Inflammatory macrophage (primary cell): ENCODE data around the gene DOCK1.
"Not testable (repeated sequence)": the region's sequence is repeated elsewhere in the genome, so short reads cannot be mapped to it uniquely, and the experiment has no call there.

Experiments
- DNase-seq, 2 donors: peaks; one replicate each; pipeline ENCODE4 v3.0.0-alpha.2; 2020 to 2022

DOCK1 gene

GRCh38 chr10:126903656-126904360 is 1.4 kb upstream of the DOCK1 start:
- DNase-seq, result peak; percentile 33 to 70

GRCh38 chr10:126904516-126904817 is 761 bp upstream of the DOCK1 start:
- peak; percentile 8 to 25 for DNase-seq

GRCh38 chr10:126905776-126906703 is 812 bp downstream of the DOCK1 start:
- DNase-seq, result peak in 1 of 2 donors; percentile 18

GRCh38 chr10:126906704-126907422 is 1.6 kb downstream of the DOCK1 start:
- DNase-seq, result no peak

GRCh38 chr10:126907423-126907970 is 2.3 kb downstream of the DOCK1 start:
- DNase-seq, result no peak

GRCh38 chr10:126908225-126908624 is 3.0 kb downstream of the DOCK1 start:
- DNase-seq, result no peak

GRCh38 chr10:126908729-126909128 is 3.5 kb downstream of the DOCK1 start:
- no peak for DNase-seq

- no peak for DNase-seq
Measured at GRCh38 chr10:126909147-126909546, 3.9 kb downstream of the DOCK1 start.

- DNase-seq, result no peak
Measured at GRCh38 chr10:126910196-126910595, 5.0 kb downstream of the DOCK1 start.

GRCh38 chr10:126910798-126911197 is 5.6 kb downstream of the DOCK1 start:
- no peak for DNase-seq

GRCh38 chr10:126911301-126911700 is 6.1 kb downstream of the DOCK1 start:
- no peak for DNase-seq

- DNase-seq, result no peak
Measured at GRCh38 chr10:126913316-126913715, 8.1 kb downstream of the DOCK1 start.

GRCh38 chr10:126914561-126914960 is 9.3 kb downstream of the DOCK1 start:
- no peak for DNase-seq

GRCh38 chr10:126916952-126917351 is 11.7 kb downstream of the DOCK1 start:
- not testable (repeated sequence) for DNase-seq

GRCh38 chr10:126917375-126917774 is 12.1 kb downstream of the DOCK1 start:
- no peak for DNase-seq

- no peak for DNase-seq
Measured at GRCh38 chr10:126917975-126918908, 13.0 kb downstream of the DOCK1 start.

GRCh38 chr10:126919426-126919825 is 14.2 kb downstream of the DOCK1 start:
- no peak for DNase-seq

GRCh38 chr10:126921162-126921561 is 15.9 kb downstream of the DOCK1 start:
- DNase-seq, result no peak

GRCh38 chr10:126921974-126922525 is 16.8 kb downstream of the DOCK1 start:
- DNase-seq, result no peak

GRCh38 chr10:126924180-126924914 is 19.1 kb downstream of the DOCK1 start:
- DNase-seq, result no peak

- DNase-seq, result no peak
Measured at GRCh38 chr10:126924915-126925300, 19.7 kb downstream of the DOCK1 start.
